HepG2 (cell line): Measurements from ENCODE around the gene BRAT1. TPM values are rescaled to one million over a fixed set of nuclear protein-coding genes. Genes with fewer than 3 reads are reported as not detected.

Experiments used
- YEATS4 ChIP-seq: sonication (generic); formaldehyde crosslinking; IDR thresholded peaks from 2 replicates; pipeline ENCODE4 v1.4.0; 2020; ENCODE audit warnings: missing genetic modification reagents, borderline replicate concordance
- ZIK1 ChIP-seq: sonication (generic); formaldehyde crosslinking; IDR thresholded peaks from 2 replicates; pipeline ENCODE4 v1.5.0; 2020; ENCODE audit warnings: mild to moderate bottlenecking, low read depth, missing genetic modification reagents, borderline replicate concordance
- ZNF460 ChIP-seq: sonication (generic); formaldehyde crosslinking; IDR thresholded peaks from 2 replicates; pipeline ENCODE4 v1.5.1; 2020; ENCODE audit warnings: missing genetic modification reagents, mild to moderate bottlenecking, borderline replicate concordance
- ZSCAN21 ChIP-seq: sonication (generic); formaldehyde crosslinking; IDR thresholded peaks from 2 replicates; pipeline ENCODE4 v1.8.0; 2022; ENCODE audit warnings: mild to moderate bottlenecking, missing genetic modification reagents, moderate library complexity, borderline replicate concordance
- polyA plus RNA-seq, 8 experiments: library from polyadenylated mRNA; depleted of rRNA in 3 of 8; stranded (reverse) in 7 of 8; unstranded in 1 of 8; fragments of >200 nt; fragmentation: Illumina TruSeq in 4 of 8; extraction: Trizol in 4 of 8; gene quantifications; 2 replicates each; pipeline versions ENCODE4 v1.2.1 to v1.2.3, GENCODE V29; 2011 to 2016; ENCODE audit warnings: low read depth in 4 of 8, missing spikeins in 1 of 8, mixed read lengths in 1 of 8; ENCODE audit not compliant: insufficient read depth in 1 of 8
- total RNA-seq, 5 experiments: library from RNA; depleted of rRNA; stranded (reverse); fragments of >200 nt; fragmentation: Illumina TruSeq; extraction: Trizol; gene quantifications; 2 replicates each; pipeline ENCODE4 v1.2.3, GENCODE V29; 2016; ENCODE audit warnings: low read depth in 1 of 5
- TF ChIP-seq, protein P1 (sequence below): sonication (generic); formaldehyde crosslinking; IDR thresholded peaks from 2 replicates; pipeline ENCODE4 v1.8.0; 2022; ENCODE audit warnings: mild to moderate bottlenecking, missing genetic modification reagents, borderline replicate concordance
- TF ChIP-seq, protein P2 (sequence below), 2 experiments: fragments of 450-650 bp in 1 of 2; sonication (generic) in 1 of 2; formaldehyde crosslinking; IDR thresholded peaks; 2 replicates each; pipeline versions ENCODE4 v1.5.0 to v1.8.0; 2020 to 2022; ENCODE audit warnings: mild to moderate bottlenecking in 1 of 2, missing genetic modification reagents in 1 of 2
- TF ChIP-seq, protein P3 (sequence below): sonication (generic); formaldehyde crosslinking; IDR thresholded peaks from 2 replicates; pipeline ENCODE4 v1.4.0; 2020; ENCODE audit warnings: missing genetic modification reagents
- TF ChIP-seq, protein P4 (sequence below): IDR thresholded peaks from 2 replicates; pipeline ENCODE4 v1.6.1; 2016
- TF ChIP-seq, protein P5 (sequence below): sonication (generic); formaldehyde crosslinking; IDR thresholded peaks from 2 replicates; pipeline ENCODE4 v1.5.0; 2020; ENCODE audit warnings: mild to moderate bottlenecking, missing genetic modification reagents
- TF ChIP-seq, protein P6 (sequence below): sonication (generic); formaldehyde crosslinking; IDR thresholded peaks from 2 replicates; pipeline ENCODE4 v1.5.0; 2020; ENCODE audit warnings: missing genetic modification reagents

BRAT1 gene
- total and polyA plus RNA-seq, 2 of the 13 experiments (the other 11 are each of a cell fraction or from before 2014, with no cell fraction given), result 10.2 to 20.3 TPM

DNA sequence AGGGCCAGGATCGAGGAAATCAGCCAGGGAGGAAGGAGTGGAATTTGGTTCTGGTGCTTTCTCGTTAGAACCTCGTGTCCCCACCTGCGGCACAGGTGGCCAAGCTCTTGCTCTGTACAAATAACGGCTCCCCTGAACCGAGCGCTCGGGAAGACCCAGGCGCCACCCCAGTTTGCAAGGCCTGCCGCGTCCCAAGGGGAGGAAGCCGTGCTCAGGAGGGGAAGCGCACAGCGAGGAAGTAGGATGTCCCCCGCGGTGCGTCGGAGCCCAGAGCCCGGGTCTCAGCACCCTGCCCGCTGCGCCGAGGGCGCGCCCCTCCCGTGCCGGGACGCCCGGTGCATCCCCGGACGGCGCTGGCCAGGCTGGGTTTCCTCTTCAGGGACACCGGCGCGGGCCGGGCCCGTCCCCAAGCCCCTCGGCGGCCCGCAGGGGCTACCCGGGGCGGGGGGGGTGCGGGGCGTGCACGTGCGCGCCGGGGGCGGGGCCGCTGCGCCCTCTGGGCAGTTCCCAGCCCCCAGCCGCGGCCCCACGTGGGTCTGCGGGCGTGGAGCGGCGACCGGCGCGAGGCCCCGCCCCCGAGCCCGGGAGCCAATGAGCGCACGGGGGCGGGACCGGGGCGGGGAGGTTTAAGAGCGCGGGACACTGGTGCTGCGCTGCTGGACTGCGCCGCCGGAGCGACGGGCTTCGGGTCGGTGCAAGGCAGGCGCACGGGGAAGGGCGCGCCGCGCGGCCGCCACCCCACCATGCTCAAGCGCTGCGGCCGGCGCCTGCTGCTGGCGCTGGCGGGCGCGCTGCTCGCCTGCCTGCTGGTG is 36.0 kb downstream of the BRAT1 start, which contains the start of gene LFNG (continued):
- TF ChIP-seq YEATS4 (peak; percentile 41; the same call in 1 of the 2 replicates), ZNF460 (CRISPR knock-in tag) (no peak), ZIK1 (CRISPR knock-in tag) (no peak), ZSCAN21 (CRISPR knock-in tag) (peak; percentile 44; the same call in 1 of the 2 replicates)
- TF ChIP-seq, protein P1, sequence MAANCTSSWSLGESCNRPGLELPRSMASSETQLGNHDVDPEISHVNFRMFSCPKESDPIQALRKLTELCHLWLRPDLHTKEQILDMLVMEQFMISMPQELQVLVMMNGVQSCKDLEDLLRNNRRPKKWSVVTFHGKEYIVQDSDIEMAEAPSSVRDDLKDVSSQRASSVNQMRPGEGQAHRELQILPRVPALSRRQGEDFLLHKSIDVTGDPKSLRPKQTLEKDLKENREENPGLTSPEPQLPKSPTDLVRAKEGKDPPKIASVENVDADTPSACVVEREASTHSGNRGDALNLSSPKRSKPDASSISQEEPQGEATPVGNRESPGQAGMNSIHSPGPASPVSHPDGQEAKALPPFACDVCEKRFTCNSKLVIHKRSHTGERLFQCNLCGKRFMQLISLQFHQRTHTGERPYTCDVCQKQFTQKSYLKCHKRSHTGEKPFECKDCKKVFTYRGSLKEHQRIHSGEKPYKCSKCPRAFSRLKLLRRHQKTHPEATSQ (CRISPR knock-in tag), result no peak
- TF ChIP-seq, protein P2, sequence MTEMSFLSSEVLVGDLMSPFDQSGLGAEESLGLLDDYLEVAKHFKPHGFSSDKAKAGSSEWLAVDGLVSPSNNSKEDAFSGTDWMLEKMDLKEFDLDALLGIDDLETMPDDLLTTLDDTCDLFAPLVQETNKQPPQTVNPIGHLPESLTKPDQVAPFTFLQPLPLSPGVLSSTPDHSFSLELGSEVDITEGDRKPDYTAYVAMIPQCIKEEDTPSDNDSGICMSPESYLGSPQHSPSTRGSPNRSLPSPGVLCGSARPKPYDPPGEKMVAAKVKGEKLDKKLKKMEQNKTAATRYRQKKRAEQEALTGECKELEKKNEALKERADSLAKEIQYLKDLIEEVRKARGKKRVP (CRISPR knock-in tag; IDR thresholded peaks at IDR 0.05), result no peak
- TF ChIP-seq, protein P3, sequence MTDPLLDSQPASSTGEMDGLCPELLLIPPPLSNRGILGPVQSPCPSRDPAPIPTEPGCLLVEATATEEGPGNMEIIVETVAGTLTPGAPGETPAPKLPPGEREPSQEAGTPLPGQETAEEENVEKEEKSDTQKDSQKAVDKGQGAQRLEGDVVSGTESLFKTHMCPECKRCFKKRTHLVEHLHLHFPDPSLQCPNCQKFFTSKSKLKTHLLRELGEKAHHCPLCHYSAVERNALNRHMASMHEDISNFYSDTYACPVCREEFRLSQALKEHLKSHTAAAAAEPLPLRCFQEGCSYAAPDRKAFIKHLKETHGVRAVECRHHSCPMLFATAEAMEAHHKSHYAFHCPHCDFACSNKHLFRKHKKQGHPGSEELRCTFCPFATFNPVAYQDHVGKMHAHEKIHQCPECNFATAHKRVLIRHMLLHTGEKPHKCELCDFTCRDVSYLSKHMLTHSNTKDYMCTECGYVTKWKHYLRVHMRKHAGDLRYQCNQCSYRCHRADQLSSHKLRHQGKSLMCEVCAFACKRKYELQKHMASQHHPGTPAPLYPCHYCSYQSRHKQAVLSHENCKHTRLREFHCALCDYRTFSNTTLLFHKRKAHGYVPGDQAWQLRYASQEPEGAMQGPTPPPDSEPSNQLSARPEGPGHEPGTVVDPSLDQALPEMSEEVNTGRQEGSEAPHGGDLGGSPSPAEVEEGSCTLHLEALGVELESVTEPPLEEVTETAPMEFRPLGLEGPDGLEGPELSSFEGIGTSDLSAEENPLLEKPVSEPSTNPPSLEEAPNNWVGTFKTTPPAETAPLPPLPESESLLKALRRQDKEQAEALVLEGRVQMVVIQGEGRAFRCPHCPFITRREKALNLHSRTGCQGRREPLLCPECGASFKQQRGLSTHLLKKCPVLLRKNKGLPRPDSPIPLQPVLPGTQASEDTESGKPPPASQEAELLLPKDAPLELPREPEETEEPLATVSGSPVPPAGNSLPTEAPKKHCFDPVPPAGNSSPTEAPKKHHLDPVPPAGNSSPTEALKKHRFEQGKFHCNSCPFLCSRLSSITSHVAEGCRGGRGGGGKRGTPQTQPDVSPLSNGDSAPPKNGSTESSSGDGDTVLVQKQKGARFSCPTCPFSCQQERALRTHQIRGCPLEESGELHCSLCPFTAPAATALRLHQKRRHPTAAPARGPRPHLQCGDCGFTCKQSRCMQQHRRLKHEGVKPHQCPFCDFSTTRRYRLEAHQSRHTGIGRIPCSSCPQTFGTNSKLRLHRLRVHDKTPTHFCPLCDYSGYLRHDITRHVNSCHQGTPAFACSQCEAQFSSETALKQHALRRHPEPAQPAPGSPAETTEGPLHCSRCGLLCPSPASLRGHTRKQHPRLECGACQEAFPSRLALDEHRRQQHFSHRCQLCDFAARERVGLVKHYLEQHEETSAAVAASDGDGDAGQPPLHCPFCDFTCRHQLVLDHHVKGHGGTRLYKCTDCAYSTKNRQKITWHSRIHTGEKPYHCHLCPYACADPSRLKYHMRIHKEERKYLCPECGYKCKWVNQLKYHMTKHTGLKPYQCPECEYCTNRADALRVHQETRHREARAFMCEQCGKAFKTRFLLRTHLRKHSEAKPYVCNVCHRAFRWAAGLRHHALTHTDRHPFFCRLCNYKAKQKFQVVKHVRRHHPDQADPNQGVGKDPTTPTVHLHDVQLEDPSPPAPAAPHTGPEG, result peak; percentile 61; the same call in 1 of the 2 replicates
- TF ChIP-seq, protein P4, sequence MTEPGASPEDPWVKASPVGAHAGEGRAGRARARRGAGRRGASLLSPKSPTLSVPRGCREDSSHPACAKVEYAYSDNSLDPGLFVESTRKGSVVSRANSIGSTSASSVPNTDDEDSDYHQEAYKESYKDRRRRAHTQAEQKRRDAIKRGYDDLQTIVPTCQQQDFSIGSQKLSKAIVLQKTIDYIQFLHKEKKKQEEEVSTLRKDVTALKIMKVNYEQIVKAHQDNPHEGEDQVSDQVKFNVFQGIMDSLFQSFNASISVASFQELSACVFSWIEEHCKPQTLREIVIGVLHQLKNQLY (CRISPR knock-in tag), result no peak
- TF ChIP-seq, protein P5, sequence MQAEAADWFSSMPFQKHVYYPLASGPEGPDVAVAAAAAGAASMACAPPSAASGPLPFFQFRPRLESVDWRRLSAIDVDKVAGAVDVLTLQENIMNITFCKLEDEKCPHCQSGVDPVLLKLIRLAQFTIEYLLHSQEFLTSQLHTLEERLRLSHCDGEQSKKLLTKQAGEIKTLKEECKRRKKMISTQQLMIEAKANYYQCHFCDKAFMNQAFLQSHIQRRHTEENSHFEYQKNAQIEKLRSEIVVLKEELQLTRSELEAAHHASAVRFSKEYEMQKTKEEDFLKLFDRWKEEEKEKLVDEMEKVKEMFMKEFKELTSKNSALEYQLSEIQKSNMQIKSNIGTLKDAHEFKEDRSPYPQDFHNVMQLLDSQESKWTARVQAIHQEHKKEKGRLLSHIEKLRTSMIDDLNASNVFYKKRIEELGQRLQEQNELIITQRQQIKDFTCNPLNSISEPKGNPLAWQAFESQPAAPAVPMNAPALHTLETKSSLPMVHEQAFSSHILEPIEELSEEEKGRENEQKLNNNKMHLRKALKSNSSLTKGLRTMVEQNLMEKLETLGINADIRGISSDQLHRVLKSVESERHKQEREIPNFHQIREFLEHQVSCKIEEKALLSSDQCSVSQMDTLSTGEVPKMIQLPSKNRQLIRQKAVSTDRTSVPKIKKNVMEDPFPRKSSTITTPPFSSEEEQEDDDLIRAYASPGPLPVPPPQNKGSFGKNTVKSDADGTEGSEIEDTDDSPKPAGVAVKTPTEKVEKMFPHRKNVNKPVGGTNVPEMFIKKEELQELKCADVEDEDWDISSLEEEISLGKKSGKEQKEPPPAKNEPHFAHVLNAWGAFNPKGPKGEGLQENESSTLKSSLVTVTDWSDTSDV (CRISPR knock-in tag), result no peak
- TF ChIP-seq, protein P6, sequence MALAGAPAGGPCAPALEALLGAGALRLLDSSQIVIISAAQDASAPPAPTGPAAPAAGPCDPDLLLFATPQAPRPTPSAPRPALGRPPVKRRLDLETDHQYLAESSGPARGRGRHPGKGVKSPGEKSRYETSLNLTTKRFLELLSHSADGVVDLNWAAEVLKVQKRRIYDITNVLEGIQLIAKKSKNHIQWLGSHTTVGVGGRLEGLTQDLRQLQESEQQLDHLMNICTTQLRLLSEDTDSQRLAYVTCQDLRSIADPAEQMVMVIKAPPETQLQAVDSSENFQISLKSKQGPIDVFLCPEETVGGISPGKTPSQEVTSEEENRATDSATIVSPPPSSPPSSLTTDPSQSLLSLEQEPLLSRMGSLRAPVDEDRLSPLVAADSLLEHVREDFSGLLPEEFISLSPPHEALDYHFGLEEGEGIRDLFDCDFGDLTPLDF (CRISPR knock-in tag), result peak; percentile 20; the same call in 1 of the 2 replicates
